Activated T-cell treated with anti-CD3 and anti-CD28 coated beads for 48 hours (primary cell): ENCODE data around the gene TTLL11.

Experiments used
- DNase-seq: peaks from one replicate; pipeline ENCODE4 v3.0.0-alpha.2; 2020; ENCODE audit warnings: low read depth

TTLL11 gene

GRCh38 chr9:121773286-121773953 is 319.7 kb downstream of the TTLL11 start:
- no peak for DNase-seq

- DNase-seq = no peak
Observed at GRCh38 chr9:121772600-121773285, 320.4 kb downstream of the TTLL11 start.
